NCI-H774 (cell line): Measurements from ENCODE around the gene POTEH.
"Not testable (repeated sequence)": the region's sequence is repeated elsewhere in the genome, so short reads cannot be mapped to it uniquely, and the experiment has no call there.

ENCODE experiments used
- DNase-seq: peaks from one replicate; lab custom pipeline; 2025; lab: John Stamatoyannopoulos, UW

POTEH gene

GRCh38 chr22:15689749-15690125 lies at the start of gene POTEH:
POTEH (plus strand) TSS chr22:15690026; CDS start chr22:15690078, 52 bp downstream.
- DNase-seq = not testable (repeated sequence)

GRCh38 chr22:15642288-15642861 lies 47.5 kb upstream of the POTEH start:
- DNase-seq = not testable (repeated sequence)

GRCh38 chr22:15651954-15652353 lies 37.9 kb upstream of the POTEH start:
- DNase-seq = not testable (repeated sequence)

GRCh38 chr22:15652738-15653137 lies 37.1 kb upstream of the POTEH start:
- DNase-seq = not testable (repeated sequence)

GRCh38 chr22:15653241-15653640 lies 36.6 kb upstream of the POTEH start:
- DNase-seq = not testable (repeated sequence)

- DNase-seq = not testable (repeated sequence)
Observed at GRCh38 chr22:15661102-15661501, 28.7 kb upstream of the POTEH start.

GRCh38 chr22:15664682-15665081 lies 25.1 kb upstream of the POTEH start:
- DNase-seq = not testable (repeated sequence)

GRCh38 chr22:15665478-15665877 lies 24.3 kb upstream of the POTEH start:
- not testable (repeated sequence) for DNase-seq

GRCh38 chr22:15669430-15669829 lies 20.4 kb upstream of the POTEH start:
- DNase-seq = not testable (repeated sequence)

- DNase-seq = not testable (repeated sequence)
Observed at GRCh38 chr22:15679702-15680101, 10.1 kb upstream of the POTEH start.

GRCh38 chr22:15684115-15684514 lies 5.7 kb upstream of the POTEH start:
- DNase-seq = not testable (repeated sequence)

- DNase-seq = not testable (repeated sequence)
Observed at GRCh38 chr22:15684695-15685094, 5.1 kb upstream of the POTEH start.

GRCh38 chr22:15685641-15686040 lies 4.2 kb upstream of the POTEH start:
- DNase-seq = not testable (repeated sequence)

GRCh38 chr22:15687086-15687485 lies 2.7 kb upstream of the POTEH start:
- DNase-seq = not testable (repeated sequence)

GRCh38 chr22:15687676-15688075 lies 2.1 kb upstream of the POTEH start:
- not testable (repeated sequence) for DNase-seq

GRCh38 chr22:15688090-15688489 lies 1.7 kb upstream of the POTEH start:
- not testable (repeated sequence) for DNase-seq

- DNase-seq = not testable (repeated sequence)
Observed at GRCh38 chr22:15689012-15689748, 646 bp upstream of the POTEH start.

- DNase-seq = not testable (repeated sequence)
Observed at GRCh38 chr22:15713600-15713999, 23.8 kb downstream of the POTEH start.

GRCh38 chr22:15714125-15714524 lies 24.3 kb downstream of the POTEH start:
- not testable (repeated sequence) for DNase-seq

GRCh38 chr22:15721884-15722283 lies 32.1 kb downstream of the POTEH start:
- DNase-seq = not testable (repeated sequence)

GRCh38 chr22:15729209-15729917 lies 39.5 kb downstream of the POTEH start:
- not testable (repeated sequence) for DNase-seq

GRCh38 chr22:15731023-15731422 lies 41.2 kb downstream of the POTEH start:
- not testable (repeated sequence) for DNase-seq

- not testable (repeated sequence) for DNase-seq
Observed at GRCh38 chr22:15734411-15734810, 44.6 kb downstream of the POTEH start.
